Natural killer cell treated with Interleukin-12 subunit alpha and Interleukin-12 subunit beta and Interleukin-15 and Interleukin-18, amount 100 ng/mL, for 72 hours (primary cell): ENCODE data around the gene RNASE8. TPM values are rescaled to one million over a fixed set of nuclear protein-coding genes. Genes with fewer than 3 reads are reported as not detected.
"Not testable (repeated sequence)": the region's sequence is repeated elsewhere in the genome, so short reads cannot be mapped to it uniquely, and the experiment has no call there.

Experiments used
- ATAC-seq, 2 donors: fragments of 150-1000 bp; cut with Tn5 transposase in 1 of 2; sonication (Bioruptor Pico), chemical (Tn5 transposase) in 1 of 2; 2 replicates each; pipeline ENCODE4 v1.10.0; 2021
- DNase-seq: peaks from one replicate; pipeline ENCODE4 v3.0.0; 2022; ENCODE audit warnings: low spot score
- H3K27ac Mint-ChIP-seq, 2 donors: 1 replicate in 1 of 2; 2 replicates in 1 of 2; pipeline ENCODE4 v1.8.0; 2022; ENCODE audit warnings: mixed read lengths in 2 of 2, mild to moderate bottlenecking in 1 of 2, moderate library complexity in 1 of 2
- H3K27me3 Mint-ChIP-seq, 2 donors: 1 replicate in 1 of 2; 2 replicates in 1 of 2; pipeline ENCODE4 v1.8.0; 2022; ENCODE audit warnings: mixed read lengths in 2 of 2
- H3K36me3 Mint-ChIP-seq: one replicate; pipeline ENCODE4 v1.8.0; 2022; ENCODE audit warnings: mixed read lengths
- H3K4me1 Mint-ChIP-seq, 2 donors: 1 replicate in 1 of 2; 2 replicates in 1 of 2; pipeline ENCODE4 v1.8.0; 2022; ENCODE audit warnings: low read depth in 2 of 2, mixed read lengths in 2 of 2, mild to moderate bottlenecking in 1 of 2
- H3K4me3 Mint-ChIP-seq: one replicate; pipeline ENCODE4 v1.8.0; 2022; ENCODE audit warnings: mixed read lengths
- H3K9me3 Mint-ChIP-seq: 2 replicates; pipeline ENCODE4 v1.8.0; 2022; ENCODE audit warnings: mixed read lengths
- total RNA-seq, 2 donors: library from RNA; stranded (reverse); gene quantifications; one replicate each; pipeline ENCODE4 v1.2.3, GENCODE V29; 2022

RNASE8 gene
- total RNA-seq, 2 donors from 2014 or later, result not detected

- no peak for DNase-seq
- Mint-ChIP-seq H3K4me1 (no peaks in the 10 kb centered on the region), H3K27ac (no peak overlapping the region), H3K9me3 (no peaks in the 10 kb centered on the region), H3K36me3 (no peaks in the 10 kb centered on the region), H3K27me3 (peaks cover 18 to 27% of the 10 kb centered on the region in 2 donors), H3K4me3 (no peak overlapping the region)
- no peak for ATAC-seq
Observed at GRCh38 chr14:21038441-21039422, 18.9 kb upstream of the RNASE8 start.

DNA sequence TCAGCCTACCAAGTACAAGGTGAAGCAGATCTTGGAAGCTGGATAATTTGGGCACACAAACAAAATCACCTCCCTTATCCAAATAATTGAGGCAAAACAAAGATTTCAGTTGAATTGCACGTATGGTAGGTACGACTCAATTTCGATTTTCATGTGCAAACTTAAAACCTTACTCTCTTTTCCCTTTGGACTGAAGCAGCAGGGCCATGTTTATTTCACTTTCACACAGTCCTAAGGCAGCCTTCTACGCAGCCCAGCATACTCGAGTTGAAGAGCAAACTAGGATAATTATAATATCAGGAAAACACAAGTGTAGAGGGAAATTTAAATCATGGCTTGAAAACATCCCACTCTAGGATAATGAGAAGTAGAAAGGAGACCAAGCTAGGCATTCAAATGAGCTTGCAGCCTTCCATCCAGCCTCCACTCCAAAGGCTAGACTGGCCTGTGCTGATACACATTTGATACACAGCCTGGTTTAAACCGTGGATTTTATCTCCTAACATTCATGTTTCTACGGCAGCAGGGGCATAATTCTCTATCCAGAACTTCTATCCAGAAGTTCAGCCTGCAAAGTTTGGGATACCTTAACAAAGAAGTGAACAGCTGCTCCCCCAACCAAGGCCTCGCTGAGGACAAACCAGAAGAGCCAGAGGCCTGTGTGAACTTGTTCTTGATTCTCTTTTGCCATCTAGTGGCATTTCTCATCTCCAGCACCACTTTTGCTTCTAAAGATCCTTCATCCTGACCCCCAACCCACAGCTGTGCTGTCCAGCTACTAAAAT lies 17.8 kb upstream of the RNASE8 start:
- no peak for DNase-seq
- no peak overlapping the region for H3K27ac Mint-ChIP-seq
- H3K9me3 Mint-ChIP-seq, result no peaks in the 10 kb centered on the region
- peaks cover 24 to 32% of the 10 kb centered on the region in 2 donors for H3K27me3 Mint-ChIP-seq
- H3K4me1 Mint-ChIP-seq, result peaks cover 0 to 5% of the 10 kb centered on the region in 2 donors
- no peak for ATAC-seq
- no peak overlapping the region for H3K4me3 Mint-ChIP-seq
- H3K36me3 Mint-ChIP-seq, result no peaks in the 10 kb centered on the region

GRCh38 chr14:21040370-21040925 lies 17.2 kb upstream of the RNASE8 start:
- no peaks in the 10 kb centered on the region for H3K9me3 Mint-ChIP-seq
- peaks cover 0 to 5% of the 10 kb centered on the region in 2 donors for H3K4me1 Mint-ChIP-seq
- H3K27me3 Mint-ChIP-seq, result peaks cover 31 to 32% of the 10 kb centered on the region in 2 donors
- no peaks in the 10 kb centered on the region for H3K36me3 Mint-ChIP-seq
- ATAC-seq (no peak), DNase-seq (no peak)
- H3K4me3 Mint-ChIP-seq, result no peak overlapping the region
- no peak overlapping the region for H3K27ac Mint-ChIP-seq

GRCh38 chr14:21040941-21041340 lies 16.7 kb upstream of the RNASE8 start:
- not testable (repeated sequence) for H3K9me3 Mint-ChIP-seq, ATAC-seq, H3K36me3 Mint-ChIP-seq, H3K4me1 Mint-ChIP-seq, H3K4me3 Mint-ChIP-seq, DNase-seq, H3K27ac Mint-ChIP-seq
- peaks cover 32 to 35% of the 10 kb centered on the region in 2 donors for H3K27me3 Mint-ChIP-seq

GRCh38 chr14:21041676-21042433 lies 15.8 kb upstream of the RNASE8 start, which contains the start of gene RNASE7:
Gene RNASE7 (plus strand): TSS chr14:21042362. CDS start chr14:21042993, 631 bp downstream.
- no peak within 1 kb of the TSS for H3K27ac Mint-ChIP-seq
- H3K4me1 Mint-ChIP-seq, result peaks cover 0 to 5% of the 10 kb centered on the region in 2 donors
- no peak within 1 kb of the TSS for H3K4me3 Mint-ChIP-seq
- H3K9me3 Mint-ChIP-seq, result no peaks in the 10 kb centered on the region
- ATAC-seq (peak in 1 of 2 donors; percentile 28), DNase-seq (no peak)
- no peaks in the 10 kb centered on the region for H3K36me3 Mint-ChIP-seq
- H3K27me3 Mint-ChIP-seq, result peaks cover 32 to 34% of the 10 kb centered on the region in 2 donors

- DNase-seq, result no peak
- Mint-ChIP-seq H3K27ac (no peak overlapping the region), H3K4me1 (peaks cover 0 to 5% of the 10 kb centered on the region in 2 donors), H3K36me3 (no peaks in the 10 kb centered on the region), H3K27me3 (peaks cover 29 to 30% of the 10 kb centered on the region in 2 donors), H3K9me3 (no peaks in the 10 kb centered on the region), H3K4me3 (no peak overlapping the region)
- ATAC-seq, result peak in 1 of 2 donors; percentile 45
Observed at GRCh38 chr14:21042918-21043317, 14.7 kb upstream of the RNASE8 start.

GRCh38 chr14:21043387-21043973 lies 14.1 kb upstream of the RNASE8 start:
- Mint-ChIP-seq H3K27me3 (peaks cover 27 to 29% of the 10 kb centered on the region in 2 donors), H3K4me3 (no peak overlapping the region), H3K27ac (no peak overlapping the region), H3K4me1 (peaks cover 0 to 5% of the 10 kb centered on the region in 2 donors), H3K36me3 (no peaks in the 10 kb centered on the region), H3K9me3 (no peaks in the 10 kb centered on the region)
- ATAC-seq (peak in 1 of 2 donors; percentile 13), DNase-seq (no peak)

DNA sequence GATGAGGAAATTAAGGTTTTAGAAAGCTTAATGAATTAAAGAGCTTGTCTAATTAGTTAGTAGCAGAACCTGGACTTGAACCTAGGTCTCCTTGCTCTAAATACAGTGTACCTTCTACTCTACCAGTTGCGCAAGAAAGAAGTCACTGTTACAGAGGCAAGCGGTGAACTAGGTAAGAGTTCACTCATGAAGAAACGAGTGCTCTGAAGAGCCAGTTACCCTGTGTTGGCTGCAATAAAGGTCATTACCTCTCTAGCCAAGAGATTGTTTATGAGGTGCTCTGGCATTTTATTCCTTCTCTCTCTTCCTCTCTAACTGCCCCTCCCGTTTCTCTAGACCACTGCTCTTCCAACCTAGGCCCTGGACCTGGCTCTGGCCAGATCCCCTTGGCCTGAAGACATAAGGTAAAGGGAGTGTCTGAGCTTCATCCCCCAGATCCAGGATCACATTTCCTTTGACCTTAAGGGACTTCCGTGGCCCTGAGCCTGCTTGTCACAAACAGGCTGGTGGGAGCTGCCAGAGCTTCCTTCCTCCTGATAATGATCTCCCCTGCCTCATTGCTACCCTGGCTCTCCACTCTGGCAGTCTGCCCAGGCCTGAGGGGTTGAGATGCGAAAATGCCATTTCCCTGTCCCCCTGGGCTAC lies 13.5 kb upstream of the RNASE8 start:
- H3K27me3 Mint-ChIP-seq, result peaks cover 29% of the 10 kb centered on the region in 2 donors
- H3K27ac Mint-ChIP-seq, result no peak overlapping the region
- DNase-seq (no peak), ATAC-seq (peak in 1 of 2 donors; percentile 15)
- H3K9me3 Mint-ChIP-seq, result no peaks in the 10 kb centered on the region
- H3K36me3 Mint-ChIP-seq, result no peaks in the 10 kb centered on the region
- H3K4me1 Mint-ChIP-seq, result peaks cover 0 to 5% of the 10 kb centered on the region in 2 donors
- H3K4me3 Mint-ChIP-seq, result no peak overlapping the region

- H3K27me3 Mint-ChIP-seq, result peaks cover 24 to 28% of the 10 kb centered on the region in 2 donors
- peaks cover 0 to 5% of the 10 kb centered on the region in 2 donors for H3K4me1 Mint-ChIP-seq
- no peak for DNase-seq
- H3K36me3 Mint-ChIP-seq, result no peaks in the 10 kb centered on the region
- H3K9me3 Mint-ChIP-seq, result no peaks in the 10 kb centered on the region
- ATAC-seq, result no peak
- H3K4me3 Mint-ChIP-seq, result no peak overlapping the region
- no peak overlapping the region for H3K27ac Mint-ChIP-seq
Observed at GRCh38 chr14:21047378-21047781, 10.2 kb upstream of the RNASE8 start.

DNA sequence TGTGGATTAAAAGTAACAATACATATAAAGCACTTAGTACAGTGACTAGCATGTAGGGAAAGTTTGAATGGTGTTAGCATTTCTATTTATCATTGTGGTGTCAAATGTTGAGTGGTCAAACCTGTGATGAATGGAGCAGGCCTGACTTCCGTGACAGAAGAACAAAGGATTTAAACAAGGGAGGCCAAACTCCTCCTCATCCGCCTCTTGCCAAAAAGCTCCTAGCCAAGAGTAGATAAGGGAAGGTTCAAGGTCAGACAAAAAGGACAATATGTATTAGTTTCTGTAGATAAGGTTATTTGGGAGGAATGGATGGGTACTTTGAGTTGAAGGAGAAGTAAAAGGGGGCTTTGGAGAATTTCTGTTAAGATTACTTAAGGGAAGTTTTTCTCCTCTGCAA lies 9.0 kb upstream of the RNASE8 start:
- Mint-ChIP-seq H3K36me3 (no peaks in the 10 kb centered on the region), H3K27ac (no peak overlapping the region), H3K27me3 (peaks cover 18 to 28% of the 10 kb centered on the region in 2 donors), H3K9me3 (no peaks in the 10 kb centered on the region), H3K4me1 (peaks cover 0 to 5% of the 10 kb centered on the region in 2 donors), H3K4me3 (no peak overlapping the region)
- no peak for DNase-seq
- ATAC-seq, result no peak

- Mint-ChIP-seq H3K9me3 (no peaks in the 10 kb centered on the region), H3K4me3 (no peak overlapping the region), H3K4me1 (peaks cover 0 to 3% of the 10 kb centered on the region in 2 donors), H3K27me3 (peaks cover 16 to 26% of the 10 kb centered on the region in 2 donors), H3K36me3 (no peaks in the 10 kb centered on the region), H3K27ac (no peak overlapping the region)
- DNase-seq, result no peak
- ATAC-seq, result no peak
Observed at GRCh38 chr14:21049271-21049673, 8.3 kb upstream of the RNASE8 start.

DNA sequence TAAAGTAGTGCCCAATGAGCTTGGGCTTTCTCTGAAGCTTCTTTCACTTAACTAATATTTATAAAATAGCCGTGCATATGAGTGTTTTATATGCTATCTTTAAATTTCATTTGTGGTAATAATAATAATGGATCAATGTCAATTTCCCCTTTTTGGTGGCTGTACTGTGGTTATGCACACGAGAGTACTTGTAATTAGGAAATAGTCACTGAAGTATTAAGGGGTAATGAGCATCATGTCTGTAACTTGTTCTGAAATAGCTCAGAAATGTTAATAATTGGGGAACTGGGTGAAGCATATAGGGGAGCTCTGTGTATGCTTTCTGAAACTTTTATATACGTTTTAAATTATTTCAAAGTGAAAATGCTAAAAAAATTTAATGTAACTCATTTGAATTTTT lies 7.0 kb upstream of the RNASE8 start:
- Mint-ChIP-seq H3K4me1 (no peaks in the 10 kb centered on the region), H3K27me3 (peaks cover 8 to 13% of the 10 kb centered on the region in 2 donors), H3K36me3 (no peaks in the 10 kb centered on the region), H3K4me3 (no peak overlapping the region), H3K27ac (no peak overlapping the region), H3K9me3 (no peaks in the 10 kb centered on the region)
- DNase-seq (no peak), ATAC-seq (no peak)
